ENCODE data around the gene RUNX2. TPM values are rescaled to one million over a fixed set of nuclear protein-coding genes. Genes with fewer than 3 reads are reported as not detected.

The RUNX2 gene
- total and polyA plus RNA-seq, 10 donors: 0.86 to 9.4 (median 6.6) TPM

- intact Hi-C loops (cut with DNase I; ENCODE audit: low total_unique reads): no loop called here
- peak overlapping the region in 2 of 8 donors; percentile 9 to 22 for H3K4me3 ChIP-seq
These were observed 205.3 kb downstream of the RUNX2 start for GRCh38 chr6:45533386-45533785.

GRCh38 chr6:45535933-45536332, 207.8 kb downstream of the RUNX2 start:
- no peaks in the 10 kb centered on the region for H3K9me3 ChIP-seq
- intact Hi-C loops (cut with DNase I; ENCODE audit: low total_unique reads): no loop called here
- TF ChIP-seq CTCF (IDR thresholded peaks at IDR 0.05 in 8 of 11, conservative IDR thresholded peaks at IDR 0.05 in 3 of 11): no peak
- H3K4me3 ChIP-seq: no peak overlapping the region
- no peaks in the 10 kb centered on the region for H3K36me3 ChIP-seq
- WGBS, 5 donors: 49 to 69% (median 57%) methylated on average over 4 of the region's 4 CpGs
- no peak overlapping the region for H3K27ac ChIP-seq
- no peaks in the 10 kb centered on the region for H3K4me1 ChIP-seq
- no peaks in the 10 kb centered on the region for H3K27me3 ChIP-seq (replicated peaks in 1 of 7)
- no peak for DNase-seq

More at GRCh38 chr6:45533386-45533785, 205.3 kb downstream of the RUNX2 start:
- Histone ChIP-seq H3K27ac (no peak overlapping the region), H3K9me3 (no peaks in the 10 kb centered on the region), H3K4me1 (no peaks in the 10 kb centered on the region), H3K36me3 (no peaks in the 10 kb centered on the region), H3K27me3 (replicated peaks in 1 of 7) (no peaks in the 10 kb centered on the region)
- DNase-seq: no peak
- TF ChIP-seq POLR2AphosphoS5 (IDR thresholded peaks at IDR 0.05): no peak
- WGBS, 5 donors: 63 to 76% (median 67%) methylated on average over 4 of the region's 4 CpGs

- no peak for TF ChIP-seq POLR2A (IDR thresholded peaks at IDR 0.05)
- no peak for TF ChIP-seq POLR2AphosphoS5 (IDR thresholded peaks at IDR 0.05)
- no peak for TF ChIP-seq CTCF (IDR thresholded peaks at IDR 0.05 in 8 of 11, conservative IDR thresholded peaks at IDR 0.05 in 3 of 11)
- H3K9me3 ChIP-seq: no peaks in the 10 kb centered on the region
- intact Hi-C loops (cut with DNase I; ENCODE audit: low total_unique reads): no loop called here
- no peaks in the 10 kb centered on the region for H3K4me1 ChIP-seq
- no peak for DNase-seq
- H3K36me3 ChIP-seq: no peaks in the 10 kb centered on the region
- 88 to 97% (median 95%) methylated on average over 6 of the region's 6 CpGs for WGBS, 5 donors
- H3K4me3 ChIP-seq: no peak overlapping the region
- H3K27me3 ChIP-seq (replicated peaks in 1 of 7): no peaks in the 10 kb centered on the region
- no peak overlapping the region for H3K27ac ChIP-seq
These were observed 209.4 kb downstream of the RUNX2 start for GRCh38 chr6:45537539-45537938.

- Histone ChIP-seq H3K4me3 (no peak overlapping the region), H3K9me3 (no peaks in the 10 kb centered on the region), H3K4me1 (no peaks in the 10 kb centered on the region), H3K36me3 (no peaks in the 10 kb centered on the region), H3K27me3 (replicated peaks in 1 of 7) (no peaks in the 10 kb centered on the region), H3K27ac (no peak overlapping the region)
- WGBS, 5 donors: 62 to 82% (median 68%) methylated on average over 8 of the region's 8 CpGs
- intact Hi-C loops (cut with DNase I; ENCODE audit: low total_unique reads): no loop called here
- DNase-seq: no peak
- TF ChIP-seq CTCF (IDR thresholded peaks at IDR 0.05 in 8 of 11, conservative IDR thresholded peaks at IDR 0.05 in 3 of 11): no peak
- no peak for TF ChIP-seq POLR2AphosphoS5 (IDR thresholded peaks at IDR 0.05)
- TF ChIP-seq POLR2A (IDR thresholded peaks at IDR 0.05): no peak
These were observed 210.8 kb downstream of the RUNX2 start for GRCh38 chr6:45538641-45539547.

Data from spleen (tissue), 11 donors.